GM21381 (cell line): ENCODE data around the gene RPUSD3.

Source experiments
- ATAC-seq: cut with Tn5 transposase; IDR thresholded peaks from one replicate; pipeline ENCODE4 v1.9.1; 2021; ENCODE audit warnings: mild to moderate bottlenecking, moderate library complexity; ENCODE audit not compliant: unreplicated experiment

The RPUSD3 gene

DNA sequence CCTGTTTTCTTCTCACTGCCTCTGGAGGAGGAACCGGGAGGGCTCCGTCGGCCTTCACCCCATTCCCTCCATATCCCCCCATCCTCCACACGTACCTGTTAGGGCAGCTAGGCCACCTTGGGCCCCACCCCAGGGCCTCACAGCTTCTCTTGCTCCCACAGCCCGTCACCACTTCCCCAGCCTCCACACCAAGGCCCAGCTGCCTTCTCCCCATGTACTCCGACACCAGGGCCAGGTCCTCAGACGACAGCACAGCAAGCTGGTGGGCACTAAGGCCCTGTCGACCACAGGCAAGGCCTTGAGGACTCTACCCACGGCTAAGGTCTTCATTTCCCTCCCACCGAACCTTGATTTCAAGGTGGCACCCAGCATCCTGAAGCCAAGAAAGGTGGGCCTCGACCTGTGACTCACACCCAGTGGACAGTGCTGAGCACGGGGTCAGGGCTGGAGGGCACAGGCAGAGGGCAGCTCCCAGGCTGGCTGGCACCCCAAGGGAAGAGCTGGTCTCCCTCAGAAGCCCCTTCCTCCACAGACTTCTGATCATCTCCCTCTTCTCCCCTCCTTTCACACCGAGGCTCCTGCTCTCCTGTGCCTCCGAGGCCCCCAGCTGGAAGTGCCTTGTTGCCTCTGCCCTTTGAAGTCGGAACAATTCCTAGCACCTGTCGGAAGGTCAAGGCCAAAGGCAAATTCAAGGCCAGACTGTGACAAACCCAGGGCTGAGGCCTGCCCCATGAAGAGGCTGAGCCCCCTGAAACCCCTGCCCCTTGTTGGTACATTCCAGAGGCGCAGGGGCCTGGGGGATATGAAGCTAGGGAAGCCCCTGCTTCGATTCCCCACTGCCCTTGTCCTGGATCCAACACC lies 9.1 kb downstream of the RPUSD3 start:
- ATAC-seq: no peak

DNA sequence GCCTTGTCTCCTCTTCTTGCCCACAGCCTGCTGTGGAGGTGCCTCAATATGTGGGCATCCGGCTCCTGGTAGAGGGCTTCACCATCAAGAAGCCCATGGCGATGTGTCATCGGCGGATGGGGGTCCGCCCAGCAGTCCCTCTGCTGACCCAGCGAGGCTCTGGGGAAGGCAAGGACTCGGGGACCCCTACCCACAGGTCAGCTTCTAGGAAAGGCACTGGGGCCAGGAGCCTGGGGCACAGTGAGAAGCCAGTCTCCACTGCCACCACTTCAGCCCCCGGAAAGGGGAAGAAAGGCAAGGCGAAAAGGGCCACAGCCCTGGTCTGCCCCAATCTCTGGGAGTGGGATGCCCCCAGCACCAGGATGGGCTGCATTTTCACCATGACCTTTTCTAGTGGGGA lies 10.7 kb downstream of the RPUSD3 start:
- no peak for ATAC-seq

- ATAC-seq: no peak
These were observed 12.6 kb downstream of the RPUSD3 start for GRCh38 chr3:9831253-9831652.

DNA sequence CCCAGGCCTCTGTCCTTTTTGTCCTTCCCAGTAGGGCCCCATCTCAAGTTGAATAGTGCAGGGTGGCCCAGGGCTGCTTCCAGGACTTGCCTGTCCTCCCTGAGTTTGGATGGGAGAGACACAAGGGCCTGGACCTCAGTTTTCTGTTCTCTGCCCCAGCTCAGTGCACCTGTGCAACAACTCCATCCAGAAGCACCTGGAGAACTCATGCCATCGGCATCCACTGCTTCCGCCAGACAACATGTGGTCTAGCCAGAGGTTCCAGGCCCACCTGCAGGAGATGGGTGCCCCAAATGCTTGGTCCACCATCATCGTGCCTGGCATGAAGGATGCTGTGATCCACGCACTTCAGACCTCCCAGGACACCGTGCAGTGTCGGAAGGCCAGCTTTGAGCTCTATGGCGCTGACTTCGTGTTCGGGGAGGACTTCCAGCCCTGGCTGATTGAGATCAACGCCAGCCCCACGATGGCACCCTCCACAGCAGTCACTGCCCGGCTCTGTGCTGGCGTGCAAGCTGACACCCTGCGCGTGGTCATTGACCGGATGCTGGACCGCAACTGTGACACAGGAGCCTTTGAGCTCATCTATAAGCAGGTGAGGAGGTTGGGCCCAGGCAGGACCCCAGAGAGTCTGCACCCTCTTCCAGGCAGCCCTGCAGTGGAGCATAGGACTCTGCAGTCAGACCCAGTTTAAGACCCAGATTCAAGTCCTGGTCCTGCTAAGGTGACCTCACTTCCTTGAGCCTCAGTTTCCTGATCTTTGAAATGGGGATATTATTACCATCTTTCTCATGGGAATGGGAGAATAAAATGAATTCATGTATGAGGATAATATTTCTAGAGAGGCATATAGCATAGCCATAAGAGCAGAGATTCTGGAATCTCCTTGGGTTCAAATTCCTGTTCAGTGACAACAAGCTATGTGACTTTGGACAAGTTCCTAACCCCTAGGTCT lies 14.7 kb downstream of the RPUSD3 start:
- ATAC-seq: no peak

DNA sequence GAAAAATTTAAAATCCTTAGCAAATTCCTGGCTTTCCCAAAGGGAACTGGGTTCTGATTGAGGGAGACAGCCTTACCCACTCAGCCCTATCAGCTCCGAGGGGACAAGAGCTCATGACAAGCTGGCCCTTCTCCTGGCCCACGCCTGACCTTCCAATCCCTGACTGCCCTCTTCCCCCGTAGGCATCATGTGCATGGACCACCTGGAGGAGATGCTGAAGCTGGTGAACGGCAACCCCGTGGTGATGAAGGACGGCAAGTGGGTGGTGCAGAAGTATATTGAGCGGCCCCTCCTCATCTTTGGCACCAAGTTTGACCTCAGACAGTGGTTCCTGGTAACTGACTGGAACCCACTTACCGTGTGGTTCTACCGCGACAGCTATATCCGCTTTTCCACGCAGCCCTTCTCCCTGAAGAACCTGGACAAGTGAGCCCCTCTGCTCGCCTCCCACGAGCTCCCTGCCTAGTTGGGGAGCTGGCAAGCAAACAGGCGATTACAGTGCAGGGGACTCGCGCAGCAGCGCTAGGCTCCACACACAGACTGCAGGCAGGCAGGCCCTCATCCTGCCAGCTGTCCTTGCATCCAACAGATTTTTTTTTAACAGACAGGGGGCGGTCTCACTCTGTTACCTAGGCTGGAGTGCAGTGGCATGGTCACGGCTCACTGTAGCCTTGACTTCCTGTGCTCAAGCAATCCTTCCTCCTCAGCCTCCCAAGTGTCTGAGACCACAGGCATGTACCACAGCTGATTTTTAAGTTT lies 16.8 kb downstream of the RPUSD3 start:
- ATAC-seq: no peak

DNA sequence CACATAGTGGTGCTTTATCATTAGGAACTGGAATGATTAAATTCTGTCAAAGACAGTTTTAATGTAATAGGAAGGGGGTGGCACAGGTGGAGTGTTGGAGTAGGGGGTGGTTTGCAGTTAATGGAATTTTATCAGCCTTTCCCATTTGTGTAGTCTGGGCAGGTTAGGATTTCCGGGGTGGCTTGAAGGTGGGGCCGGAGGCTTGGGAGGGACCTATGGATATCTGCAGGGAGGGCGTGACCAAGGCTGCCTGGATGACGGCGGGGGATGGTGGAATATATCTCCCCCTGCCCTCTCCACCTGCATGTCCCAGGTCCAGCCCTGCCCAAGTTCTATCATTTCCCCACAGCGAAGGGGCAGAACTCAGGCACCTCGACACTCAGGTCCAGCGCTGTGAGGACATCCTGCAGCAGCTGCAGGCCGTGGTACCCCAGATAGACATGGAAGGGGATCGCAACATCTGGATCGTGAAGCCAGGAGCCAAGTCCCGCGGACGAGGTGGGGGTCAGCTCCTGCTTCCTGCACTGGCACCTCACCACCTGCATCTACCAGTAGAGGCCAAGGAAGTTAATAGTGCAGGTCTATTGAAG lies 18.3 kb downstream of the RPUSD3 start:
- ATAC-seq: no peak

- no peak for ATAC-seq
These were observed 22.9 kb downstream of the RPUSD3 start for GRCh38 chr3:9820946-9821345.

DNA sequence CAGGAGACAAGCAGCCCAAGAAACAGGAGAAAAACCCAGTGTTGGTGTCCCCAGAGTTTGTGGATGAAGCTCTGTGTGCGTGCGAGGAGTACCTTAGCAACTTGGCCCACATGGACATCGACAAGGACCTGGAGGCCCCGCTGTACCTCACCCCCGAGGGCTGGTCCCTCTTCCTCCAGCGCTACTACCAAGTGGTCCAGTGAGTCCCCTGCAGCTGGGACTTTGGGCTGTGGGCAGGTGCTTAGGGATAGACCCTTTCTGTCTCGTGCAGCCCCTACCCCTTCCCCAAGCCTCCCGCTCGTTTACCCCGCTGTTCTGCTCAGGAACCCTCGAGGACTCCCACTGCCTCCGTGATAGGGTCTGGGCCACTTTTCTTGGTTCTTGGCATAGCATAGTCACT lies 23.3 kb downstream of the RPUSD3 start:
- ATAC-seq: no peak

DNA sequence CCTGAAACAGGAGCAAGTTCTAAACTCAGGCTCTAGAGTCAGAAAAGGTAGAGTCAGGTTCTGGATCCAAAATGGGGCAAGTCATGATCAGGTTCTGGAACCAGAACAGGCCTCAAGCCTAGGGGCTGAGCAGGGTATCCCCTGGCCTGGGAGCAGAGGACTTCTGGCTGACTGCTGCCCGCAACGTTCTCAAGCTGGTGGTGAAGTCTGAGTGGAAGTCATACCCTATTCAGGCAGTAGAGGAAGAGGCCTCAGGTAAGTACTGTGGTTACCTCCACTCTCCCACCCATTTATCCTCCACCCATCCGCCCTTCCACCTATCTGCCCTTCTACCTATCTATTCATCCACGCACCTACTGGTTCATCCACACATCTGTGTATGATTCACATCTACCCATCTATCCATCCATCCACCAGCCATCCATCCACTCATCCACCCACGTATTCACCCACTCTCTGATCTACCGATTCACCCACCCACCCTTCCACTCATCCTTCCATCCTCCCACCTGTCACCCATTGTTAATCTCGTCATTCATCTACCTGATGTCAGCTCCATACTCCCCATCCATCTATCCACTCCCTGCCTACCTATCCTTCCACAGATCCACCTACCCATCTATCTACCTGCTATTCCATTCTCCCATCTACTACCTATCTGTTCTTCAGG lies 25.0 kb downstream of the RPUSD3 start:
- no peak for ATAC-seq

GRCh38 chr3:9817436-9817835 lies 26.4 kb downstream of the RPUSD3 start:
- no peak for ATAC-seq

DNA sequence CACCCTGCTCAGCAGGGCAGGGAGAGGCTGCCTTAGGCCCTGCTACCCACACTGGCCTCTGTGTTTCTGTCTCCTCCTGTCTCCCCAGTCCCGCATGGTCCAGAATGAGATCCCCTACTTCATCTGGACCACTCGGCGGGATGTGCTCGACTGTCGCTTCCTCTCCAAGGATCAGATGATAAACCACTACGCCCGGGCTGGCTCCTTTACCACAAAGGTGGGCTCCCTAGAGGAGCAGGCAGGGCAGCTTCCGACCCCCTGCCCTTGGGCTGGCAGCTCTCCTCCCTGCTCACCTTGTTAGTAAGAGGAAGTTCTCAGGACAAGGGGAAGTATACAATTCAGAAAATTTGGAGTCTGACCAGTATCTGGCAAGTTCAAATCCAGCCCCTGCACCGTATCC lies 27.8 kb downstream of the RPUSD3 start:
- no peak for ATAC-seq

- no peak for ATAC-seq
These were observed 30.8 kb downstream of the RPUSD3 start for GRCh38 chr3:9812870-9813483.

- no peak for ATAC-seq
These were observed 33.0 kb downstream of the RPUSD3 start for GRCh38 chr3:9810846-9811245.

DNA sequence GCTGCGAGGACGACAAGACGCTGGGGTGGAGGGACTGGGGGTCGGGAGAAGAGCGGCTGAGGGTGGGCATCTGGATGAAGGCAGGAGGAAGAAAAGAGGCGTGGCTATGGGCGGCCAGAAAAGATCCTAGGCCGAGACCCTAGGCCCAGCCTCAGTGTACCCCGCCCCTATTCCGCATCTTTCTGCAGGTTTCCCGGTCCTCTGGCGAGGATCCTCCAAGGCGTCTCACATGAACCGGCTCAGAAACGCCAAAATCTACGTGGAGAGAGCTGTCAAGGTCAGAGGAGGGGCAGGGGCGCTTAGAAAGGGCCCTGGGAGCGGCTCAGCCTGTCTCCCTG lies 33.4 kb downstream of the RPUSD3 start:
- ATAC-seq: no peak

DNA sequence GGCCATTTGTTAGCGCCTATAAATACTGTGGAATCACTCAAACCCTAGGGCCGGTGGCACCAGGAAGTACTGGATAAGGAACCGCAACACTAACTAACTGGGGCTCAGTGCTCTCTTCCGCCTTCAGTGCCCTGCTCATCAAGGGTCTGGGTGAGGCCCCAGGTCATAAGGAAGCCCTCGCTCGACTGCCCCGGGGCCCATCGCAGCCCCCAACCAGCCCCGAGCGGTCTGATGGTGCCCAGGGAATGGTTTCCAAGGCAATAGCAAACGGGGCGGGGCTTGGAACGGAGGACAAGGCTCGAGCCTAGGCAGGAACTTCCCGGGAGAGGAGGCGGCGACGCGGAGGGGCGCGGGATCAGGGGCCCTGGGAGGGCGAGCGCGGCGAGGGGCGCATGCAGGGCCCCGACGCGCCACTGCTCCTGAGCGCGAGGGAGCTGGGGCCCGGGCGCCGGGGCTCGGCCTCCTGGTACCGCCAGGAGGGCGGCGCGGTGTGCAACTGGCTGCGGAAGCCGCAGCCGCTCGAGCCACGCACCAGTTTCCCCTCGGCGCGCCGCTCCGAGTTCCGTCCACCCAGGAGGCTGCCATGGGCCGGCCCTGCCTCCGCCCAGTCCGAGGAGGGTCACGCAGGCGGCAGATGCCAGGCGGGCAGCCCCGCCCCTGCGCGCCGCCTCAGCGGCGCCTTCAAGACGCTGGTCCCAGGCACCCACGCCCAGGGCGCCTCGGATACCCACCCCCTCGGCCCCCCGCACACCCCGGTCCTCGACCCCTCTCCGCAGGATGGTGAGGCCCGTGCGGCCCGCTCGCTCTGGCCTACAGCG lies 34.0 kb downstream of the RPUSD3 start, which contains the start of gene TTLL3:
TTLL3 (plus strand) TSS at position 648 of the 818 bp plus-strand sequence. CDS start 400 bp downstream, outside the sequence.
- peak; percentile 45 for ATAC-seq

GRCh38 chr3:9809239-9809614 lies 34.6 kb downstream of the RPUSD3 start:
- ATAC-seq: no peak

DNA sequence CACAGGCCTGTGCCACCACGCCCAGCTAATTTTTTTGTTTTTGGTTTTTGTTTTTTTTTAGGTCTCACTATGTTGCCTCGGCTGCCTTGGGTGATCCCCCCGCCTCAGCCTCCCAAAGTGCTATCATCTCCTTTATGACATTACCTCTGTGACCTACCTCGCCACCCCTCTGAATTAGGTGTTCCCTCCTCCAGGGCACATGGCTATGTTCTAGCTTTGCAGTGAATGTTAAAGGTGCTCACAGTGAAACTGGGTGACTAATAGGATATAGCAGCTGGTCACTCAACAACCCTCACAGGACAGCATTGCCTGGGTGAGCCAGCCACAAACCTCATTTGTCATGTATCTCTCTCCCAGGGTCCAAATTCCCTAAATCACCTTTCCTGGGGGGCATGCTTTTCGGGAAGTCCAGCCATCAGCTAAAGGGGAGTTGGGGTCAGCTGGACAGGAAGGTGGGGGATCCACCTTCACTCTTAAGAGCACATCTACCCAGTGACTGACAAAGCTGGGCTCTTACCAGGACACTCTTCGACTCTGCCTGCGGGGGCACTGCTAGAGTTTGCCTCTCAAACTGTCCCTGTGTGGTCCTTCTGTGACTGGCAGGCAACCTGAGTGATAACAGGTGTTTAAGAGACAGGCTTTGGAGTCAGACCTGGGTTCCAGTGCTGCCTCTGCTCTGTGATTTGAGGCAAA lies 35.3 kb downstream of the RPUSD3 start:
- ATAC-seq: peak; percentile 50

- ATAC-seq: no peak
These were observed 35.8 kb downstream of the RPUSD3 start for GRCh38 chr3:9807981-9808344.
